Measurements from ENCODE around the gene FAM193B. TPM values are rescaled to one million over a fixed set of nuclear protein-coding genes. Genes with fewer than 3 reads are reported as not detected.

FAM193B gene
- 49.7 TPM for polyA plus RNA-seq (ENCODE audit: insufficient read length)

- peak; percentile 52 for DNase-seq (ENCODE audit: low read depth)
Measured at GRCh38 chr5:177554474-177555111, at the start of gene FAM193B. TSS of gene FAM193B (minus strand) at chr5:177554563. CDS start at chr5:177554458, 105 bp downstream.

- no peak for DNase-seq (ENCODE audit: low read depth)
Measured at GRCh38 chr5:177604116-177604521, 49.8 kb upstream of the FAM193B start.

GRCh38 chr5:177603631-177604030, 49.3 kb upstream of the FAM193B start:
- DNase-seq (ENCODE audit: low read depth), result no peak

GRCh38 chr5:177602458-177602830, 48.1 kb upstream of the FAM193B start:
- DNase-seq (ENCODE audit: low read depth), result no peak

- no peak for DNase-seq (ENCODE audit: low read depth)
Measured at GRCh38 chr5:177601577-177602457, 47.5 kb upstream of the FAM193B start.

GRCh38 chr5:177601126-177601525, 46.8 kb upstream of the FAM193B start:
- no peak for DNase-seq (ENCODE audit: low read depth)

- no peak for DNase-seq (ENCODE audit: low read depth)
Measured at GRCh38 chr5:177600508-177601018, 46.2 kb upstream of the FAM193B start.

GRCh38 chr5:177599731-177600507, 45.6 kb upstream of the FAM193B start, which contains the start of gene B4GALT7:
TSS of gene B4GALT7 (plus strand) at chr5:177600132. CDS start at chr5:177600211, 79 bp downstream.
- peak; percentile 35 for DNase-seq (ENCODE audit: low read depth)

GRCh38 chr5:177598477-177598876, 44.1 kb upstream of the FAM193B start:
- no peak for DNase-seq (ENCODE audit: low read depth)

- no peak for DNase-seq (ENCODE audit: low read depth)
Measured at GRCh38 chr5:177596775-177597238, 42.4 kb upstream of the FAM193B start.

GRCh38 chr5:177595991-177596774, 41.8 kb upstream of the FAM193B start:
- no peak for DNase-seq (ENCODE audit: low read depth)

GRCh38 chr5:177595026-177595585, 40.7 kb upstream of the FAM193B start:
- no peak for DNase-seq (ENCODE audit: low read depth)

GRCh38 chr5:177594071-177594470, 39.7 kb upstream of the FAM193B start:
- DNase-seq (ENCODE audit: low read depth), result no peak

- DNase-seq (ENCODE audit: low read depth), result no peak
Measured at GRCh38 chr5:177593511-177593910, 39.1 kb upstream of the FAM193B start.

GRCh38 chr5:177592905-177593304, 38.5 kb upstream of the FAM193B start:
- no peak for DNase-seq (ENCODE audit: low read depth)

GRCh38 chr5:177592010-177592834, 37.9 kb upstream of the FAM193B start, which contains the start of gene TMED9:
TSS of gene TMED9 (plus strand) at chr5:177592203. CDS start at chr5:177592215, 12 bp downstream.
- peak; percentile 60 for DNase-seq (ENCODE audit: low read depth)

GRCh38 chr5:177591690-177592009, 37.3 kb upstream of the FAM193B start:
- DNase-seq (ENCODE audit: low read depth), result no peak

- no peak for DNase-seq (ENCODE audit: low read depth)
Measured at GRCh38 chr5:177590406-177590805, 36.0 kb upstream of the FAM193B start.

GRCh38 chr5:177588413-177588909, 34.1 kb upstream of the FAM193B start:
- DNase-seq (ENCODE audit: low read depth), result no peak

- DNase-seq (ENCODE audit: low read depth), result no peak
Measured at GRCh38 chr5:177578316-177578715, 24.0 kb upstream of the FAM193B start.
